ENCODE measurements around the gene IQSEC3. TPM values are rescaled to one million over a fixed set of nuclear protein-coding genes. Genes with fewer than 3 reads are reported as not detected.
"Not testable (repeated sequence)": the region's sequence is repeated elsewhere in the genome, so short reads cannot be mapped to it uniquely, and the experiment has no call there.

IQSEC3 gene
- total and polyA plus RNA-seq, 5 donors, result 1.3 to 3.6 (median 1.5) TPM

- H3K4me1 ChIP-seq (ENCODE audit: control insufficient read depth, insufficient read depth, low read length); ATAC-seq; intact Hi-C loops (cut with DNase I); H3K27me3 ChIP-seq (ENCODE audit: control insufficient read depth, insufficient read depth); DNase-seq; H3K4me3 ChIP-seq (ENCODE audit: low read length); H3K9me3 ChIP-seq (ENCODE audit: control insufficient read depth, low read length); H3K27ac ChIP-seq (ENCODE audit: low read length): not testable (repeated sequence)
- 70% methylated on average over 6 of the region's 6 CpGs for WGBS
Observed at GRCh38 chr12:39555-40265, 26.9 kb upstream of the IQSEC3 start.

GRCh38 chr12:44352-44751 lies 22.2 kb upstream of the IQSEC3 start:
- DNase-seq; H3K4me3 ChIP-seq (ENCODE audit: low read length); H3K4me1 ChIP-seq (ENCODE audit: control insufficient read depth, insufficient read depth, low read length); H3K27me3 ChIP-seq (ENCODE audit: control insufficient read depth, insufficient read depth); intact Hi-C loops (cut with DNase I); ATAC-seq; H3K9me3 ChIP-seq (ENCODE audit: control insufficient read depth, low read length); H3K27ac ChIP-seq (ENCODE audit: low read length): not testable (repeated sequence)
- WGBS, result 82% methylated on average over 8 of the region's 8 CpGs

GRCh38 chr12:45235-45990 lies 21.2 kb upstream of the IQSEC3 start:
- H3K4me3 ChIP-seq (ENCODE audit: low read length); DNase-seq; intact Hi-C loops (cut with DNase I); H3K27me3 ChIP-seq (ENCODE audit: control insufficient read depth, insufficient read depth); H3K27ac ChIP-seq (ENCODE audit: low read length); H3K4me1 ChIP-seq (ENCODE audit: control insufficient read depth, insufficient read depth, low read length); H3K9me3 ChIP-seq (ENCODE audit: control insufficient read depth, low read length): not testable (repeated sequence)
- ATAC-seq, result peak; percentile 16 to 55
- WGBS, result 83% methylated on average over 6 of the region's 6 CpGs

GRCh38 chr12:45991-46358 lies 20.6 kb upstream of the IQSEC3 start:
- intact Hi-C loops (cut with DNase I); H3K27ac ChIP-seq (ENCODE audit: low read length); H3K4me3 ChIP-seq (ENCODE audit: low read length); H3K4me1 ChIP-seq (ENCODE audit: control insufficient read depth, insufficient read depth, low read length); H3K27me3 ChIP-seq (ENCODE audit: control insufficient read depth, insufficient read depth); H3K9me3 ChIP-seq (ENCODE audit: control insufficient read depth, low read length): not testable (repeated sequence)
- DNase-seq (peak in 2 of 3 donors; percentile 50 to 62), ATAC-seq (peak; percentile 66 to 71)
- 65% methylated on average over 5 of the region's 5 CpGs for WGBS

- WGBS, result 66% methylated on average over 5 of the region's 5 CpGs
- H3K4me1 ChIP-seq (ENCODE audit: control insufficient read depth, insufficient read depth, low read length); H3K4me3 ChIP-seq (ENCODE audit: low read length); H3K9me3 ChIP-seq (ENCODE audit: control insufficient read depth, low read length); H3K27ac ChIP-seq (ENCODE audit: low read length); ATAC-seq; intact Hi-C loops (cut with DNase I); DNase-seq; H3K27me3 ChIP-seq (ENCODE audit: control insufficient read depth, insufficient read depth): not testable (repeated sequence)
Observed at GRCh38 chr12:46542-46941, 20.0 kb upstream of the IQSEC3 start.

GRCh38 chr12:47699-48226 lies 18.8 kb upstream of the IQSEC3 start:
- DNase-seq; H3K27me3 ChIP-seq (ENCODE audit: control insufficient read depth, insufficient read depth); H3K4me1 ChIP-seq (ENCODE audit: control insufficient read depth, insufficient read depth, low read length); H3K4me3 ChIP-seq (ENCODE audit: low read length); H3K9me3 ChIP-seq (ENCODE audit: control insufficient read depth, low read length); H3K27ac ChIP-seq (ENCODE audit: low read length); intact Hi-C loops (cut with DNase I): not testable (repeated sequence)
- peak; percentile 23 to 32 for ATAC-seq
- 63% methylated on average over 3 of the region's 3 CpGs for WGBS

GRCh38 chr12:49149-49548 lies 17.4 kb upstream of the IQSEC3 start:
- ATAC-seq; H3K27me3 ChIP-seq (ENCODE audit: control insufficient read depth, insufficient read depth); H3K27ac ChIP-seq (ENCODE audit: low read length); H3K4me3 ChIP-seq (ENCODE audit: low read length); DNase-seq; intact Hi-C loops (cut with DNase I); H3K4me1 ChIP-seq (ENCODE audit: control insufficient read depth, insufficient read depth, low read length); H3K9me3 ChIP-seq (ENCODE audit: control insufficient read depth, low read length): not testable (repeated sequence)
- WGBS, result 73% methylated on average over 5 of the region's 5 CpGs

GRCh38 chr12:51087-51486 lies 15.5 kb upstream of the IQSEC3 start:
- H3K4me3 ChIP-seq (ENCODE audit: low read length); H3K4me1 ChIP-seq (ENCODE audit: control insufficient read depth, insufficient read depth, low read length); H3K27me3 ChIP-seq (ENCODE audit: control insufficient read depth, insufficient read depth); H3K9me3 ChIP-seq (ENCODE audit: control insufficient read depth, low read length); H3K27ac ChIP-seq (ENCODE audit: low read length); ATAC-seq; DNase-seq; intact Hi-C loops (cut with DNase I): not testable (repeated sequence)
- WGBS, result 59% methylated on average over 5 of the region's 5 CpGs

GRCh38 chr12:51962-52361 lies 14.6 kb upstream of the IQSEC3 start:
- intact Hi-C loops (cut with DNase I); H3K4me3 ChIP-seq (ENCODE audit: low read length); DNase-seq; H3K27ac ChIP-seq (ENCODE audit: low read length); H3K27me3 ChIP-seq (ENCODE audit: control insufficient read depth, insufficient read depth); H3K4me1 ChIP-seq (ENCODE audit: control insufficient read depth, insufficient read depth, low read length); H3K9me3 ChIP-seq (ENCODE audit: control insufficient read depth, low read length): not testable (repeated sequence)
- WGBS, result 62% methylated on average over 6 of the region's 6 CpGs
- ATAC-seq, result peak in 1 of 2 donors; percentile 10

- DNase-seq; H3K4me3 ChIP-seq (ENCODE audit: low read length); intact Hi-C loops (cut with DNase I); ATAC-seq; H3K27ac ChIP-seq (ENCODE audit: low read length); H3K27me3 ChIP-seq (ENCODE audit: control insufficient read depth, insufficient read depth); H3K4me1 ChIP-seq (ENCODE audit: control insufficient read depth, insufficient read depth, low read length); H3K9me3 ChIP-seq (ENCODE audit: control insufficient read depth, low read length): not testable (repeated sequence)
- 62% methylated on average over 4 of the region's 4 CpGs for WGBS
Observed at GRCh38 chr12:52902-53734, 13.4 kb upstream of the IQSEC3 start.

Data from right cardiac atrium (tissue), 5 donors.